ENCODE results near the gene MYRIP. TPM values are rescaled to one million over a fixed set of nuclear protein-coding genes. Genes with fewer than 3 reads are reported as not detected.

MYRIP gene
- total and polyA plus RNA-seq, 12 donors, result 0.45 to 2.7 (median 1.3) TPM

GRCh38 chr3:39839484-39839883, 30.1 kb downstream of the MYRIP start:
- ATAC-seq, result no peak
- Histone ChIP-seq H3K27me3 (no peaks in the 10 kb centered on the region), H3K36me3 (no peaks in the 10 kb centered on the region), H3K4me1 (no peaks in the 10 kb centered on the region), H3K27ac (no peak overlapping the region), H3K9me3 (peaks cover 0 to 23% (median 0%) of the 10 kb centered on the region in 11 donors), H3K4me3 (no peak overlapping the region)
- WGBS, 2 donors, result 83 to 88% methylated on average over 7 of the region's 7 CpGs
- TF ChIP-seq CTCF (IDR thresholded peaks at IDR 0.05), result no peak
- DNase-seq, result no peak
- intact Hi-C loops (cut with DNase I), result no loop called here

GRCh38 chr3:39843440-39843839, 34.0 kb downstream of the MYRIP start:
- ATAC-seq, result no peak
- WGBS, 2 donors, result 79% methylated on average over 1 of the region's 1 CpG

GRCh38 chr3:39848365-39848764, 39.0 kb downstream of the MYRIP start:
- Histone ChIP-seq H3K27ac (no peak overlapping the region), H3K9me3 (no peaks in the 10 kb centered on the region), H3K4me1 (no peaks in the 10 kb centered on the region), H3K27me3 (no peaks in the 10 kb centered on the region), H3K4me3 (no peak overlapping the region), H3K36me3 (no peaks in the 10 kb centered on the region)
- ATAC-seq (no peak), DNase-seq (no peak)
- intact Hi-C loops (cut with DNase I), result no loop called here
- TF ChIP-seq CTCF (IDR thresholded peaks at IDR 0.05), result no peak

More at GRCh38 chr3:39843440-39843839, 34.0 kb downstream of the MYRIP start:
- Histone ChIP-seq H3K4me1 (no peaks in the 10 kb centered on the region), H3K9me3 (peaks cover 0 to 3% (median 0%) of the 10 kb centered on the region in 11 donors), H3K4me3 (no peak overlapping the region), H3K36me3 (no peaks in the 10 kb centered on the region), H3K27me3 (no peaks in the 10 kb centered on the region), H3K27ac (no peak overlapping the region)
- intact Hi-C loops (cut with DNase I), result loop anchor here in 1 of 10 donors (2.0 kb wide), 1 partner anchor 59 kb away; no protein-coding TSS in a partner anchor
- TF ChIP-seq CTCF (IDR thresholded peaks at IDR 0.05), result no peak
- DNase-seq, result no peak

GRCh38 chr3:39849992-39850715, 40.7 kb downstream of the MYRIP start:
- no peak for TF ChIP-seq CTCF (IDR thresholded peaks at IDR 0.05)
- H3K27ac ChIP-seq, result no peak overlapping the region
- ATAC-seq (no peak), DNase-seq (no peak)
- 68 to 88% methylated on average over 3 of the region's 3 CpGs for WGBS, 2 donors
- H3K4me1 ChIP-seq, result no peaks in the 10 kb centered on the region
- no peaks in the 10 kb centered on the region for H3K36me3 ChIP-seq
- H3K27me3 ChIP-seq, result no peaks in the 10 kb centered on the region
- intact Hi-C loops (cut with DNase I), result no loop called here
- H3K9me3 ChIP-seq, result no peaks in the 10 kb centered on the region
- no peak overlapping the region for H3K4me3 ChIP-seq

All from heart right ventricle (tissue), 16 donors.